DMS53 treated with DMSO at 0.1 percent for 48 hours (cell line): ENCODE results near the gene NEU4.
"Not testable (repeated sequence)": the region's sequence is repeated elsewhere in the genome, so short reads cannot be mapped to it uniquely, and the experiment has no call there.

ENCODE experiments used
- DNase-seq: peaks from one replicate; lab custom pipeline; 2025; ENCODE audit not compliant: unreplicated experiment; lab: John Stamatoyannopoulos, UW

Gene NEU4

DNA sequence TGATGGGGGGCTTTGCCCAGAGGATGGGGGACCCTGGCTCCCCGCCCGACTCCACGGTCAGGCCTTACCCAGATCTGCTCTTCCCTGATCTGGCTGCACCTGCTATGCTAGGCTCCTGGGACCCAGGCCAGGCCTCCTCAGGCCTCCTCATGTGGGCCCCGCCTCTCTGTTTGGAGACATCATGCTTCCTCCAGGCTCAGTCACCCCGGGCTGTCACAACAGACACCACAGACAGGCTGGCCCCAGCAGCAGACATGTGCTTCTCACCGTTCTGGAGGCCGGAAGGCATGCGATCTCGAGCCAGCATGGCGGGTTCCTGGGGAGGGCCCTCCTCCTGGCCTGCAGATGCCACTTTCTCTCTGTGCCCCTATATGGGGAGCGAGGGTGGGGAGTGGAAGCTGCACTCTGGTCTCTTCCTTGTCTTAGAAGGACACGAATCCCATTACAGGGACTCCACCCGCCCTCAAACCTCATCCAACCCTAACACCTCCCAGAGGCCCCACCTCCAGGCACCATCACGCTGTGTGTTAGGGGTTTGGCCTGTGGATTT is 10.8 kb upstream of the NEU4 start:
- no peak for DNase-seq

DNA sequence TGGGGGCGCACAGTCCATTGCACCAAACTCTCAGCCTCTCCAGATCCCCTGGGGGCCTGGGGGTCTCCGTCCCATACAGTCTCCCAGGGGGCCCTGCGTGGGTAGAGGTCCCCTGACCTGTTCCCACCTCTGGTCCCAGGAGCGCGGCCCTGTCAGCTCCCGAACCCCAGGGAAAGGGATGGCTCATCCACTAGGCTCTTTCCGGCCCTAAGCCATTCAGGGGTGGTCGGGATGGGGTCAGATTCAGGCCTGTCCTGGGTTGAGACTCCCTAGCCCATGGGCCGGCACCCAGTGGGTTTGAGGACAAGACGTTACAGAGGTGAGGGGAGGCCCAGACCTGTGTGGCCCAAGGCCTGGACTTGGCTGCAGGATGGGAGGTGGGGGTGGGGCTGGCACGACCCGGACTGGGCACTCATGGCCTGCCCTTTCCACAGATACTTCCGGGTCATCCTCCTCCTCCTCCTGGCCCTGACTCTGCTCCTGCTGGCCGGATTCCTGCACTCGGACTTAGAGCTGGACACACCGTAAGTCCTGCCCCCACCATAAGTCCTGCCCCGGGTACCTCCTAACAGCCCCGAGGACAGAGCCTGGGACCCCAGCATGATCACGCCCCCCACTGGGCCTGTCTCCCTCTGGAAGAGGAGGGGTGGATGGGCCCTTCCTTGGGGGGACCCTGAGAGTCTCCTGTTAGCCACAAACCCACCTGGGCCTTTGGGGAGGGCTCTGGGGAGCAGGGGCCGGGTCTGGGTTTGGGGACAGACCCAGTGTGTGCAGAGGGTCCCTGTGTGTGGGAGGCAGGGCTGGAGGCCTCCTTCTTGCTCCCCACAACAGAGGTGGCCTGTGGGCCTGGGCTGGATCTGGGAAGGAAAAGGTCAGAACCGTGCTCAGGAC is 10.1 kb upstream of the NEU4 start:
- DNase-seq: no peak

DNA sequence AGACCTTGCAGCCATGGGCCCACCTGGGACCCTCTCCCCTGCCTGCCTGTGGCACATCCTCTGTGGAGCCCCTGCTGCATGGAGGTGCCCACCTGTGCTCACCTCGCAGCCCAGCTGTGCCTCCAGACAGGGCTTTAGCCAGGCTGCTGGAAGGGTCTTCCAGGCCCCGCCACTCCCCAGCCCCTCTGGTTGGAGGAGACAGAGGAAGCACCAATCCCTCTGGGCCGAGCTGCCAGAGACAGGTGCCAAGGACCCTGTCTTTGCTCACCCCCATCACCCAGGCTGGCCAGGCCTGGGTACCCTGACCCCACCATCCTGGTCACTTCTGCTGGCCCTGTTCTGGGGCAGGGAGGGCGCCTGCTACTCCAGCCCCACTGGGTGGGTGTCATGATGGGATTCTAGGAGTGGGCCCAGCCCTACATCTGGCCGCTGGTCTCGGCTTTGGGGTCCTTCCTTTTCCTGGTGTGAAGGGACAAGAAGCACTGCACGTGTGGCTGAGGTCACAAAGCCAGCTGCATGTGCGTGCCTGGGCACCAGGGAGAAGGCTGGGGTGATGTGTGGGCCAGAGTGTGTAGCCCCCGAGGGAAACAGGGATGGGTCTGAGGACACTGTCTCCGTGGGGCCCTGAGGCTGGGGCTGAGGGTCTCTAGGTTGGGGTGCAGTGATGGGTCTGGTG is 9.3 kb upstream of the NEU4 start:
- no peak for DNase-seq

DNA sequence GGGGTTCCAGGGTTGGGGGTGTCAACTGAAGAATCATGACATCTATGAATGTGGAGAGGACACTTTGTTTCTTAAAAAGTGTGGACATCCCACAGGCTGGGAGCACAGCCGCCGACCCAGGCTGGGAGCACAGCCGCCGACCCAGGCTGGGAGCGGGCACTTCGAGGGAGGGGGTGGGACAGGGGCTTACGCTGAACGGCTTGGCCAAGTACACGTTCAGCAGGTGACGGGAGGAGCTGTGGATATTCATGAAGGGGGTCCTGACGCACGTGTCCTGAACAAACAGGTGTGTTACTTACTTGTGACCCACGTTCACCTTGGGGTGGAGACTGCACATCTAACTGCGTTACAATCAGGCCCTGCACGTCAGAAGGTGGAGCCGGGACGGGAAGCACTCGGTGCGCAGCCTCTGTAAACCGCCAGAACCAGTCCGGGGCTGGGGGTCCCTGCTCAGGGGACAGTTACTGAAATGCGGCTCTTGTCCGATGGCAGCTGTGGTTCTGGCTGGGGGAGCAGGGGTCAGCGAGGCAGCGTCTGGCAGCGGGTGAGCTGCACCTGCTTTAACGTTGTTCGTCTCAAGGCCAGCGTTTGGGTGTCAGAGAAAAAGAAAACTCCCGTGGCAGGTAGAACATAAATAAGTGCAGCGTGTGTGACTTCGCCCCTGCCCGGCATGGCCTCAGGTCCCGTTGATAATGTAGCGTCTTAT is 8.6 kb upstream of the NEU4 start:
- not testable (repeated sequence) for DNase-seq

DNA sequence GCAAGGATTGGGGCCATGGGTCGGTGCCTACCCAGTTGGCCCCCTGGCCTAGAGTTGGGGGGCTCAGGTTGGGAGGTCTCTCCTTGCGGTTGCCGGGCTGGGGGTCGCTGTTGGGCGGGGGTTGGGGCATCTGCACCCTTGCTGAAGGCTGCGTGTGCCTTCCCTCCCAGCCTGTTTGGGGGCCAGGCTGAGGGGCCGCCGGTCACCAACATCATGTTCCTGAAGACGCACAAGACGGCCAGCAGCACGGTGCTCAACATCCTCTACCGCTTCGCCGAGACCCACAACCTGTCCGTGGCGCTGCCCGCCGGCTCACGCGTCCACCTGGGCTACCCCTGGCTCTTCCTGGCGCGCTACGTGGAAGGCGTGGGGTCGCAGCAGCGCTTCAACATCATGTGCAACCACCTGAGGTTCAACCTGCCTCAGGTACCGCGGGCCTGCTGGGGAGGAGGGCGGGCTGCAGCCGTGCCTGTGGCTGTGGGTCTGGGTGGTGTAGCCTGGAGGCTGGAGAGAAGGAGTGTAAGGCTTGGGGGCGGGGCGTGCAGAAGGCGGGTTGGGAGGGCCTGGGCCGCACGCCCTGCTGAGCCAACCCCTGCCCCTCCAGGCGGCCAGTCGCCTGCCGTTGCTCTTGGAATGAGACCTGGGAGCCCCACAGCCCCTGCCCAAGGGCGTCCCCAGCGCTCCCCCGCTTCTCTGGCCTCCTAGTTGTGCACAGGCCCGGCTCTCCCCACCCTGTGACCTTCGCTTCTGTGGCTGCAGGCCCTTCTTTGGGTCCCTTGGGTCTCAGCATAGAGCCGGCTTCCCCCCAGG is 7.2 kb upstream of the NEU4 start:
- no peak for DNase-seq

DNA sequence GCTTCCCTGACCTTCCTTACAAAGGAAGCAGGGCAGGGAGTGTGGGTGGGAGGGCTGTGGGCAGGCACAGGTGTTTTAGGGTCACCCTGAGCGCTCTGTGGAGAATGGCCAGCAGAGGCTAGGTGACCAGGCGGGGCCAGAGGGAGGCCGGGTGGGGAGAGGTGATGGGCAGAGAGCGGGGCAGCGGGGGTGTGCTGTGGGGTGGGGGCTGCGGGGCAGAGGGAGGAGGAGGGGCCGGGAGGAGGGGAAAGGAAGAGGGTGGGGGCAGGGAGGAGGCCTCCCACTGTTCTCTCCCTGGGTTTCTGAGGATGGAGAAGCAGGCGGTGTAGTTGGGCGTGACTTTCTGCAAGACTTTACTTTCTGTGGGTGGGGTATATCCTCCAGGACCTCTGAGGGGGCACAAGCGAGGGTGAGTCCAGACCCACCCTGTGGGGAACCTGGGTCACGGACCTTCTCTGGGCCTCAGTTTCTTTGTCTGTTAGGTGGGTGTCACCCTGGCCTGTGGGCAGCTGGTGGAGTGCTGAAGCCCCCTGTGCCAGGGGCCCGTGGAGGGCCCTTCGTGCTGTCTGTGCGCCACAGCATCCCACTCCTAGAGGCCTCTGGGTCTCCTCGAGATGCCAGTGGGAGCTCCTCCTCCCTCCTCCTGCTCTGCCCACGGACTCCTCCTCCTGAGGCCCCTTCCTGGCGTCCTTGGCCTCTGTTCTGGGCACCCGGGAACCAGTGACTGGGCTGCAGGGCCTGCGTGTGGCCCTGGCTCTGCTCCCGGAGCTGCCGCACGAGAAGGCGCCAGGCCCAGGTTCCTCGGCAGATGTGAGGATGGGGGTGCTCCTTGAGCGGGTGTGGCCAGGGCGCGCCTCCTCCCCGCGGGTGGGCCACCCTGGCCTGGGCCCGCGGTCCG is 6.3 kb upstream of the NEU4 start:
- DNase-seq: no peak

DNA sequence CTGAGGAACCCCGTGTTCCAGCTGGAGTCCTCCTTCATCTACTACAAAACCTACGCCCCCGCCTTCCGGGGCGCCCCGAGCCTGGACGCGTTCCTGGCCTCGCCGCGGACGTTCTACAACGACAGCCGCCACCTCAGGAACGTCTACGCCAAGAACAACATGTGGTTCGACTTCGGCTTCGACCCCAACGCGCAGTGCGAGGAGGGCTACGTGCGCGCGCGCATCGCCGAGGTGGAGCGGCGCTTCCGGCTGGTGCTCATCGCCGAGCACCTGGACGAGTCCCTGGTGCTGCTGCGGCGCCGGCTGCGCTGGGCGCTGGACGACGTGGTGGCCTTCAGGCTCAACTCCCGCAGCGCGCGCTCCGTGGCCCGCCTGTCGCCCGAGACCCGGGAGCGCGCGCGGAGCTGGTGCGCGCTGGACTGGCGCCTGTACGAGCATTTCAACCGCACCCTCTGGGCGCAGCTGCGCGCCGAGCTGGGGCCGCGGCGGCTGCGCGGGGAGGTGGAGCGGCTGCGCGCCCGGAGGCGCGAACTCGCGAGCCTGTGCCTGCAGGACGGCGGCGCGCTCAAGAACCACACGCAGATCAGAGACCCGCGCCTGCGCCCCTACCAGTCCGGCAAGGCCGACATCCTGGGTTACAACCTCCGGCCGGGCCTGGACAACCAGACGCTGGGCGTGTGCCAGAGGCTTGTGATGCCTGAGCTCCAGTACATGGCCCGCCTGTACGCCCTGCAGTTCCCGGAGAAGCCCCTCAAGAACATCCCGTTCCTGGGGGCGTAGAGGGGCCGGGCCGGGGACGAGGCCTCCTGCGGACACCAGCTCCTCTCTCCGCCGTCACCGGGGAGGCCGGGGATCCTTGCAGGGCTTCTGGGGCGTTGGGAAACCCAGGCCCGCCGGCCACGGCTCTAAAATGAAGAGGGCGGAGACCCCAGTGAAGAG is 5.3 kb upstream of the NEU4 start:
- DNase-seq: no peak

DNA sequence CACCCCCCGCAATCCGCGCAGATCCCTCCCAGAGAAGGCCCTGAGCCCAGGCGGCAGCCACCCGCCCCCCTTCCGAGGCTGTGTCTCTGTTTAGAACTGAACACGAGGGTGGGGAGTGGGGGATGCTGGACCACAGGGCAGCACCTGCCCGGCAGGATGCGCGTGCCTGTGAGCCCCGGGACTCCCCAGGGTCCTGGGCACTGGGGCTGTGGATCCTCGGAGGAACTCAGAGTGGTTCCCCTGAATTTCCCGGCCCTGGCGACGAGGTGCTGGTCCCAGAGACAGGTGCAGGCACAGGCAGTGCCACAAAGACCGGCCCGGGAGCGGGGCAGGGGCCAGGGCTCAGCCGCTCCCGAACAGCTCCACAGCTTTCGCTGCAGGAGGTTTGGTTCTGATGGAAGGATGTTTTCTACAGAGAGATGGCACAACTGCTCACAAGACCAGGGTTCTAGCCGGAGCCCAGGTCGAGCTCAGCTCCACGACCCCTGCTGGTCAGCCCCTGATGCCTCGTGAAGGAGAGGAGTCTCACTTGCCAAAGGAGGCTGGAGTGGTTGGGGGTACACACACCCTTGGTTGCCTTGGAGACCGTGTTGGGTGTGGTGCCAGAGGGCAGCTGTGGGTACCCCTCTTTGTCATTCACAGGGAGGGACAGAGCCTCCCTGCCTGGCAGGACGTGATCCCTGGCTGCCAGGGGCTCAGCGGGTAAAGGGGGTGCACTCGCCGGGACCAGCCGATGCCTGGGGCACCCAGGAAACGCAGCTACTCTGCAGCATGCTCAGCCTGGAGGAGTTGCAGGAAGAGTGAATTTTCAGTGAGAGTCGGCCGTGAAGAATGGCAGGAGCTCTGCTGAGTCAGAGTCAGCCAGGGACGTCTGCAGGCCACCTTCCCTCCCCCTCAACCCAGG is 4.4 kb upstream of the NEU4 start:
- DNase-seq: no peak

DNA sequence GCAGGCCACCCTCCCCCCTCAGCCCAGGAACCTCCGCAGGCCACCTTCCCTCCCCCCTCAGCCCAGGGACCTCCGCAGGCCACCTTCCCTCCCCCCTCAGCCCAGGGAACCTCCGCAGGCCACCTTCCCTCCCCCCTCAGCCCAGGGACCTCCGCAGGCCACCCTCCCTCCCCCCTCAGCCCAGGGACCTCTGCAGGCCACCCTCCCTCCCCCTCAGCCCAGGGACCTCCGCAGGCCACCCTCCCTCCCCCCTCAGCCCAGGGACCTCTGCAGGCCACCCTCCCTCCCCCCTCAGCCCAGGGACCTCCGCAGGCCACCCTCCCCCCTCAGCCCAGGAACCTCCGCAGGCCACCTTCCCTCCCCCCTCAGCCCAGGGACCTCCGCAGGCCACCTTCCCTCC is 2.8 kb upstream of the NEU4 start:
- not testable (repeated sequence) for DNase-seq

DNA sequence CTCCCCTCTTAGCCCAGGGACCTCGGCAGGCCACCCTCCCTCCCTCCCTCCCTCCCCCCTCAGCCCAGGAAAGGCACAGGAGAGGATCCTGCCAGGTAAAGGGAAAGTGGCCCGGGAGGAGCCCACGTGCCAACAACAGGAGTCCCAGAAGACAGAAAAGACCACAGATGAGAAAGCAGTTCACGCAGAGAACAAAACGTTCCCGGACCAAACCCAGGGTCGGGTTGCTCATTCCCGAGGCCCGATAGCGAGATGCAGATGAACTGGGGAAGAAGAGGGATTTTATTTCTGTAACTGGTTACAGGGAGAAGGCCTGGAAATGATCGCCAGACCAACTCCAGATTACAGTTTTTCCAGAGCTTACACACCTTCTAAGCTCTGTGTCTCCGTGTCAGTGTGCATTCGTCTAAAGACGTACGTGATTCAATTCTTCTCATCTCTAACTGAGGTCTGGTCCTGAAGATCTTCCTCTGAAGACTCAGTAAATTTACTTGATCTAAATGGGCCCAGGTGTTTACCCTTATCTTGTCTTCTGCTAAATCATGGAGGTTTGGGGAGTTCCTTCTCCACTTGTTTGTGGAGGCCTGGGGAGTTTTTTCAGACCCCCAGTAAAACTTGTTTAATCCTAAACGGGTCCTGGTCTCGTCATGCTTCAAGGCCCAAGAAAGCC is 807 bp upstream of the NEU4 start:
- no peak for DNase-seq

DNA sequence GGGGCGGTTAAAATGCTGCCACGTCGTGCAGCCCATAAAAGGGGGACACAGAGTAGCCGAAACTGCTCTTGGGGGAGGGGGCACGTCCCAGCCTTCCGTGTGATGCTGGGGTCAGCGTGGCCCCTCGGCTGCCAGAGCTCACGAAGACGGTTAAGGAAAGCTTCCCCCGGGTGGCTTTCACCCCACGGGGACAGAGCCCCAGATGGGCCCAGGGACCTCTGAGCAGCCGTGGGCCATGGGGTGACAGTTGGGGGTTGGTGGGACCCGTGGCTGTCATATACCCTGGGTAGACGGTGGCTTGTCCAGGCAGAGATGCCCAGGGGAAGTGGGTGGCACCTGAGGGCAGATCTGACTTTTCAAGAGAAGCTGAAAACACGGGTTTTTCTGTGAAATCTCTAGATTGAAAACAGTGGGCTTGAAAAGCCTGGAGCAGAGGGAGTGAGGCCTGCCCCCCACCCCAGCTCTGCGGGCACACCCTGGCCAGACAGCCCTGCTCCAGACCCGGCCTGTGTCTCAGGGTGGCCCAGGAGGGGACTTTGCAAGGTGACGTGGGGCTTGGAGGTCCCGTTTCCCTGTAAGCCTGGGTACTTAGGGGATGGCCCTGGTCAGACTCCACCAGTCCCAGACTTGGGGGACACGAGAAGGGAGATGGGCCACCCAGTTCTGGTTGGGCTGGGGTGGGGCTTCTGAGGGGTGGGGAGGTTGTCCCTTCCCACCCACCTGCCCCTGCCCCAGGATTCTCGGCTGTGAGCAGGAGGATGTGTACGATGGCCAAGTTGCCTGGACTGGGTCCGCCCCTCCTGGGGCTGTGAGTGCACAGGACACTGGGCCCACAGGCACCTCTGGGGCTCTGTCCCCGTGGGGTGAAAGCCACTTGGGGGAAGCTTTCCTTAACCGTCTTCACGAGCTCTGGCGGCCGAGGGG is 652 bp downstream of the NEU4 start:
- no peak for DNase-seq

DNA sequence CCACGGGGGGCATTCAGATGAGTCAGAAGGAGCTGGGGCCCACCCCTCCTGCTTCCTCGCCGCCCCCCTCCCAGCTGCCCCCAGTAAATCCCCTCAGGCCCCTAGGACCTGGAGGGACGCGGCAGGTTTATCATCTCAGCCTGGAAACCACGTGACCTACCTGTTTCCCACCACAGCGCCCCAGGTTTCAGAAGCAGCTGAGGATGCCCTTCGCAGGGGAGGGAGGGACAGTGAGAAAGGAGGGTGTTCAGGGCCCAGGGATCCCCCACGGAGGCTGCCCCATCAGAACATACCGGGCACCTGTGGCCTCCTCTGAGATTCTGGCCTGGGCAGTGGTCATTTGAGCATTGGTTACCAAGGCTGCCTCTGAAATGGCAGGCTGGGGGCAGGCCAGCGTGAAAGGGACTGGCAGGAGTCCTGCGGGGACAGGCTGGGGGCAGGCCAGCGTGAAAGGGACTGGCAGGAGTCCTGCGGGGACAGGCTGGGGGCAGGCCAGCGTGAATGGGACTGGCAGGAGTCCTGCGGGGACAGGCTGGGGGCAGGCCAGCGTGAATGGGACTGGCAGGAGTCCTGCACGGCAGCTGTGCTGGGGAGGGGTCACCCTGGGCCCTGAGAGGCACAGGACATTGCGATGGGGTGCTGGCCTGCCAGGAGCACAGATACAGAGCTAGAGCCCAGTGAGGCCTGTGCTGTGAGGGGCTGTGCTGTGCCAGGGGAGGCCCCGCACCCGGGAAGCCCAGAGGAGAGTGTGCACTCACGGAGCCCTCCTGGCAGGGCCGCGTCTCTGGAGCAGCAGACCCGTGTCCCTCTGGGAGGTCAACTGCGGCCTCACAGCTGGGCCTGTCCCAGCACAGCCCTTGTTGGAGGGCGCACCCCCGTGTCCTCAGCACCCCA is 1.6 kb downstream of the NEU4 start:
- DNase-seq: no peak

DNA sequence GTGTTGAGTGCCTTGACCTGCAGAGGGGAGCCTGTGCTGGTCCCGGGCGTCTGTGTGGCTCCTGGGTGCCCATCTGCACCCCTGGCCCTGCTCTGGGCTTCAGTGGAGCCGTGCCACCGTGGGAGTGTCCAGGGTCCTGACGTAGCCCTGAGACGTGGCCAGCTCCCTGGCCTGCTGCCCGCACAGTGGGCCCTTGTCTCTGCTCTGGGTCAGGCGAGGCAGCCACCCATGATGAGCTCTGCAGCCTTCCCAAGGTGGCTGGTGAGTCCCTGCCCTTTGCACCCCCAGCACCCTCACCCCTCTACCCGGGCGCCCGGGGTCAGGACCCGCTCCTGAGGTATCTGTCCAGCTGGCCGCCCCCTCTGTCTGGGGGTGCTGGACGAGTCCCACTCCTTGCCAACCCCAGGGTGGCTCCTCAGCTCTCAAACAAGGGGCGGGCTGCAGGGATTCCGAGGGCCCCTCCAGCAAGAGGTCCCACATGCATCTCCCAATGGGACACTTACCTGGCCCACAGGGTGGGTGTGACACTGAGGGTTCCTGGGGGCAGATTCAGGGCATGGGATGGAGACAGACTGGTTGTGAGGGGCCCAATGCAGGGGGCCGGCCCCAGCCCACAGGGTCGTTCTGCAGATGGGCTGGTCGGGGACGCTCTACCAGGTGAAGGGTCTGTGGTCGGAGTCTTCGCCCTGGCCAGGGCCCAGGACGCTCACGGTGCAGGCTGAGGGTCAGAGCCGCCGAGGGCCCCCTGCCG is 2.4 kb downstream of the NEU4 start:
- no peak for DNase-seq
